GM13976 (cell line): ENCODE data around the gene FZD8.

ENCODE experiments used
- DNase-seq: peaks from one replicate; pipeline ENCODE4 v3.0.0; 2012; ENCODE audit warnings: low spot score
- CTCF ChIP-seq: IDR thresholded peaks from 2 replicates; pipeline ENCODE4 v1.5.1; 2012; ENCODE audit warnings: borderline replicate concordance, mild to moderate bottlenecking; ENCODE audit not compliant: insufficient read depth; ENCODE audit errors: extremely low read depth, missing control alignments, control extremely low read depth
- in situ Hi-C: fragments of 300-500 bp; cut with MboI; formaldehyde crosslinking; loops from one replicate; pipeline ENCODE4 v1.12.0; 2022; ENCODE audit warnings: low sequenced_read_pairs, mixed read lengths, inconsistent platforms; ENCODE audit not compliant: unreplicated experiment

Gene FZD8

GRCh38 chr10:35626971-35627507 lies 15.1 kb downstream of the FZD8 start:
- DNase-seq, result no peak
- no peak for TF ChIP-seq CTCF
- in situ Hi-C loops, result no loop called here

- no peak for DNase-seq
- no peak for TF ChIP-seq CTCF
- in situ Hi-C loops, result no loop called here
Observed at GRCh38 chr10:35614312-35614711, 27.8 kb downstream of the FZD8 start.

- DNase-seq, result no peak
- TF ChIP-seq CTCF, result no peak
- in situ Hi-C loops, result no loop called here
Observed at GRCh38 chr10:35613597-35614226, 28.4 kb downstream of the FZD8 start.

GRCh38 chr10:35613107-35613440 lies 29.0 kb downstream of the FZD8 start:
- DNase-seq, result no peak
- TF ChIP-seq CTCF, result no peak
- in situ Hi-C loops, result no loop called here

- TF ChIP-seq CTCF, result no peak
- in situ Hi-C loops, result no loop called here
- no peak for DNase-seq
Observed at GRCh38 chr10:35612385-35613106, 29.6 kb downstream of the FZD8 start.

- in situ Hi-C loops, result no loop called here
- no peak for DNase-seq
- TF ChIP-seq CTCF, result no peak
Observed at GRCh38 chr10:35611750-35612149, 30.3 kb downstream of the FZD8 start.

- TF ChIP-seq CTCF, result no peak
- in situ Hi-C loops, result no loop called here
- DNase-seq, result no peak
Observed at GRCh38 chr10:35608328-35608672, 33.8 kb downstream of the FZD8 start.
